ENCODE results near the gene TBATA. TPM values are rescaled to one million over a fixed set of nuclear protein-coding genes. Genes with fewer than 3 reads are reported as not detected.

TBATA gene
- polyA plus RNA-seq, 1 of the 3 experiments (the other 2 are of a cell fraction) = not detected

GRCh38 chr10:70726909-70727495 is 58.2 kb downstream of the TBATA start:
- CTCF ChIA-PET = no interaction called here
- Histone ChIP-seq H4K20me1 (ENCODE audit: insufficient read depth) (no peaks in the 10 kb centered on the region), H3K36me3 (replicated peaks in 1 of 2; ENCODE audit: control insufficient read depth in 1 of 2, insufficient read depth in 2 of 2, low read length in 1 of 2) (no peaks in the 10 kb centered on the region), H3K79me2 (ENCODE audit: insufficient read depth) (no peaks in the 10 kb centered on the region), H3K9me2 (no peaks in the 10 kb centered on the region), H3K4me2 (no peak overlapping the region), H3K4me1 (ENCODE audit: control insufficient read depth in 1 of 2, insufficient read depth in 2 of 2, low read depth in 1 of 2, low read length in 1 of 2) (peaks cover 4 to 24% of the 10 kb centered on the region in 2 experiments; a peak in 1 of 4 replicates), H3K9ac (no peak overlapping the region), H3K27me3 (ENCODE audit: insufficient read depth) (no peaks in the 10 kb centered on the region), H3K27ac (ENCODE audit: low read depth in 2 of 2, low read length in 1 of 2) (no peak overlapping the region), H3K4me3 (ENCODE audit: low read depth in 2 of 2, low read length in 1 of 2) (no peak overlapping the region), H3F3A (replicated peaks; ENCODE audit: insufficient read depth) (peaks cover 9% of the 10 kb centered on the region), H3K9me3 (no peaks in the 10 kb centered on the region), H2AFZ (ENCODE audit: low read depth) (no peak overlapping the region)
- POLR2A ChIA-PET = no interaction called here
- DNase-seq = no peak
- TF ChIP-seq YY1 (IDR thresholded peaks at IDR 0.05; ENCODE audit: low read depth) = no peak
- TF ChIP-seq SMC3 (IDR thresholded peaks at IDR 0.05; ENCODE audit: low read depth, low read length) = no peak
- no peak for TF ChIP-seq JUND (IDR thresholded peaks at IDR 0.05)
- TF ChIP-seq USF1 (IDR thresholded peaks at IDR 0.05; ENCODE audit: borderline replicate concordance, low read depth) = no peak
- TF ChIP-seq PBX3 (IDR thresholded peaks at IDR 0.05) = no peak
- TF ChIP-seq EP300 (IDR thresholded peaks at IDR 0.05; ENCODE audit: borderline replicate concordance in 1 of 2, low read depth in 1 of 2, low read length in 1 of 2) = no peak
- TF ChIP-seq POLR2AphosphoS5 (IDR thresholded peaks at IDR 0.05; ENCODE audit: low read depth, low read length) = no peak
- TF ChIP-seq FOXJ3 (CRISPR knock-in tag; IDR thresholded peaks at IDR 0.05) = no peak
- no peak for TF ChIP-seq MAX (IDR thresholded peaks at IDR 0.05; ENCODE audit: low read depth)
- no peak for TF ChIP-seq RCOR1 (IDR thresholded peaks at IDR 0.05; ENCODE audit: low read length)
- no peak for TF ChIP-seq MXI1 (IDR thresholded peaks at IDR 0.05; ENCODE audit: low read depth, low read length)
- TF ChIP-seq EZH2phosphoT487 (IDR thresholded peaks at IDR 0.05; ENCODE audit: borderline replicate concordance, low read depth) = no peak
- TF ChIP-seq ZBTB33 (IDR thresholded peaks at IDR 0.05; ENCODE audit: borderline replicate concordance, low read depth) = no peak
- TF ChIP-seq USF2 (IDR thresholded peaks at IDR 0.05; ENCODE audit: borderline replicate concordance, low read depth, low read length) = no peak
- 65% methylated on average over 5 of the region's 10 CpGs for WGBS (ENCODE audit: low lambda C conversion rate)
